NCI-H2227 treated with DMSO at 0.1 percent for 48 hours (cell line): ENCODE measurements around the gene PI4KA.
A peak's percentile ranks its signal among the peaks of the same experiment; 100 is the strongest.
"Not testable (repeated sequence)": the region's sequence is repeated elsewhere in the genome, so short reads cannot be mapped to it uniquely, and the experiment has no call there.

ENCODE experiments used
- DNase-seq: peaks from one replicate; lab custom pipeline; 2025; lab: John Stamatoyannopoulos, UW

Gene PI4KA

DNA sequence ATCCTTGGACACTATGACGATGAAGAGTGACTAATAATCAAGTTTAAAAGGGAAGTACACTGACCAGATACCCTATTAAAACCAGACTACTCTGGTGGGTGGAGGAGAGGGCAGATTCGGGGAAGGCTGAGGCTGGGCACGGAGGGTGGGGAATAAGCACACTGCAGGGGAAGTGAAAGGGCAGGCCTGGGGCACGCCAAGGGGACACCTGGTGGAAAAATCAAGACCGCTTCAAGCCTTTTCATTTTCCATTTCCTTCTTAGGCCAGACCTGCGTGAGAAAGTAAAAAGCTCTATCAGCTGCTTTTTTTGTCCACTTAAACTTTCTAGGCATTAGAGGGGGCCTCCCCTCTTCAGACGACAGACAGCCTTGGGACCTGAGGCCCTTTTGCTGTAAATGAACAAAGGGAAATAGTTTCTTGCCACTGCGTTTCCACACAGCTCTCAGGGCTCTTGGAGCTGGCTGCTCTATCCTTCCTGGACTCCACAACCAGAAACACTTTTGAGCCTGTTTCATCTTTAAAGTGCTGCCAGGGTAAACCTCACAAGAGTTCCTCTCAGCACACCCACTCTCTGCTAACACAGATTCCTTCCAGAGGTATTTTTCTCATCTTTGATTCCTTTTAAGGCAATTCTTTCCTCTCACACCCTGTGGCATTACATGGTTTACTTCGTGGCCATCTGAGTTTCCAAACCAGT is 109.7 kb downstream of the PI4KA start:
- no peak for DNase-seq

DNA sequence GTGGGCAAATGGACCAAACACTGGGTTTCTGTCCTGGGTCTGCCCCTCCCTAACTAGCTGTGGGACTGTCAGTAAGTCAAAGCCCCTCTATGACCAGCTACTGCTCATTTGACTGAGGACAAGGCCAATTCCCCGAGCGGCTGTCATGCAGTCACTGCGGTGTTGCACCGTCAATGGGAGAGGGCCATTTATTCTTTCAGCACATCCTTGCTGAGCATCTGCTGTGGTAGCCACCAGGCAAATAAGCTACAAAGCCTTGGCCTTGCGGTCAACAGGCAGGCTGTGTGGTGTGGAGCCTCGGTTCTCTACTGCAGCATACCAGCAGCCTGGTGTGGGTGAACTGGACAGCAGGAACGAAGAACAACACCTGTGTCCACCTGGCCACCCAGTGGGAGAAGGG is 110.5 kb downstream of the PI4KA start:
- DNase-seq, result no peak

GRCh38 chr22:20747223-20747622 is 111.4 kb downstream of the PI4KA start:
- no peak for DNase-seq

GRCh38 chr22:20746431-20747189 is 112.0 kb downstream of the PI4KA start:
- DNase-seq, result no peak

DNA sequence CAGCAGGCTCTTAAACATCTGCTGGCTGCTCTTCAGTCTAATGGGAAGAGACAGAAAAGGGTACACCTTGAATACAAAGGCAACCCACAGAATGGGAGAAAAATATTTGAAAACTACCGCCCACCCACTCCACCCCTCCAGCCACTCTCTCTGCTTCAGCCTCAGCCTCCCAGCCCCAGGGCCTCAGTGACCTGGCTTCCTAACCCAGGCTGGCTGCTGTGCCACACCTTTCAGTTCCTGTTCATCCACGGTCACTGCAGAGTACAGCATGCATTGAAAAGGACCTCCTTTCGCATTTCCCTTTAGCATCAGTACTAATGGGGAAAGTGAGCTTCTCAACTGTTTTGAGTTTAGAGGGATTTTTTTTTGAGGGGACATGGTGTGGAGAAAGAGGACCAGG is 113.5 kb downstream of the PI4KA start:
- DNase-seq, result no peak

DNA sequence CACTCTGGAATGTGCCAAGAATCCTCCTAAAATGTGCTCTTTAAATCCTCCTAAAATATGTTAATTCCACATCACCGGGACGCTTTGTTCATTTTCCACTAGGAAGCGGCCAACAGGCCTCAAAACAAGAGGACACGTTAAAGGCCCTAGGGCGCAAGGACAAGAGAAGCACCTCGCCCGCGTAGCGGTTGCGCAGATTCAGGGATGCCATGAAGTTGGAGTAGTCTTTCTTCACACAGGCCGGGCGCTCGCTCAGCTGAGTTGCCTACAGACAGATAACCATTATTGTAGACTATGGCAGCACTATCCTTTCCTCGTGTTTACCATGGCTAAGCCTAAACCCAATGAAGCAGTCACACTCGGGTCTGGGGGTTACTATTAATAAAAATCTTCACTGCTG is 114.2 kb downstream of the PI4KA start:
- no peak for DNase-seq

GRCh38 chr22:20742764-20743163 is 115.8 kb downstream of the PI4KA start:
- DNase-seq, result no peak

DNA sequence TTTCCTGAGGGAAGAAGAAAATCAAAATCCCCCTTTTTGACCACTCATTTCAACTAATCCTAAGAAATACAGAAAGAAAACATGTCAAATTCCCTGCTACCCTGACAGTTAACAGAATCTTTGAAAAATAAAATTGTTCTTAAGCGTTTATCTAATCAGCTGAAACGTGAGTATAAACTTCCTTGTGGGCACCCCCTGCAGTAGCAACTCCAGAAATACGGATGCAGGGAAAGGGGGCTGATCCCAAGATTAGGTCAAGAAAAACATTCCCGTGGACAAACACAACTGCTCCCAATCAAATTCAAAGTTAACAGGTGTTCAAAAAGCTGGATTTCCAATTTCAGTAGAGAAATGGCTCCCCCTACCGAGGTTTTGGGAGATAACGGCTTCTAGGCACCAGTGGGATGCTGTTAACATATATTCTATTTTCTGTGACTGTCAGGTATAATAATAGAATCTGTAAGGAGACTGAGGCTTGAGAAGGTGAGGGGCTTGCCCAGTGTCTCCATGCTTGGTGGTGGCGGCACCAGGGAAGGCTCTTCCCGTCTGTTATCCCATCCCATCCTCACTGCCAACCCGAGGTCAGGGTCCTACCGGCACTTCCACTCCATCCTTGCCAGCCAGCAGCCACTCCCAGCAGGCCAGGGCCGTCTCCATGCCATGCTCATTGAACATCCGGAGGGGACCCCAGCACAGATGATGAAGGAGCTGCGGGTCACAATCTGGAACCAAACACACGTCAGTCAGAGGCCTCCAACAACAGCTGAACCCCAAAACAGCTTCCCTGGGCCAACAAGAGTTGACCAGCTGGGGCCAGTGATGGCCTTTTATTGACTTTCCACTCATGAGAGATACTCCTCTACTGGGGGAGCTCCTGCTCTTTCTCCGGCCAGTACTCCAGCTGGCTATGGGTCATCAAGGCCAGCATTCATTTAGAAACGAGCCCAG is 116.7 kb downstream of the PI4KA start:
- peak; percentile 14 for DNase-seq

- DNase-seq, result no peak
Observed at GRCh38 chr22:20741008-20741633, 117.5 kb downstream of the PI4KA start.

DNA sequence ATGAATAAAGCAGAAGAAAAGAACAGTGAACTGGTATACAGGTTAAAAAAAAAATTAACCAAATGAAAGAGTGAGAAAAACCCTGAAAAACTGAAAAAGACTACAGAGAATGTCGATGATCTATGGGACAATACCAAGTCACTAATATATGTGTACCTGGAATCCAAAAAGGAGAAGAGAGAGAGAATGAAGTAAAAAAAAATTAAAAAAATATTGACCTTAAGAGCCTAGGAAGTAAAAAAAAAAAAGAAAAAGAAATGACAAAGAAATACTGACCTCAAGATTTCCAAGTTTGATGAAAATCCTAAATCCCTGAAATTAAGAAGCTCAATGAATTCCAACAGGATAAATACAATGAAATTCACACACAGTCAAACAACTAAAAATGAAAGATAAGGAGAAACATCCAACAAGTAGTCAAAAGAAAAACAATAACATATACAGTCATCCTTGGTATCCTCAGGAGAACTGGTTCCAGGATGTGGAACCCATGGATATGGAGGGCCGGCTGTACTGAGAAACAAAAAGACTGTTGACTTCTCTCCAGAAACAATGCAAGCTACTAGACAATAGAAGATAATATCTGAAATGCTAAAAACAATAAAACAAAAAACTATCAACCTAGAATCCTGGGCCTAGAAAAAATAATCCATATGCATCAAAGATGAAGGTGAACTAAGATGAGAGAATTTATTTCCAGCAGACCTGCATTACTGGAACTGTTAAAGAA is 118.2 kb downstream of the PI4KA start:
- no peak for DNase-seq

- no peak for DNase-seq
Observed at GRCh38 chr22:20738394-20739089, 120.1 kb downstream of the PI4KA start.

GRCh38 chr22:20736891-20737290 is 121.7 kb downstream of the PI4KA start:
- not testable (repeated sequence) for DNase-seq

DNA sequence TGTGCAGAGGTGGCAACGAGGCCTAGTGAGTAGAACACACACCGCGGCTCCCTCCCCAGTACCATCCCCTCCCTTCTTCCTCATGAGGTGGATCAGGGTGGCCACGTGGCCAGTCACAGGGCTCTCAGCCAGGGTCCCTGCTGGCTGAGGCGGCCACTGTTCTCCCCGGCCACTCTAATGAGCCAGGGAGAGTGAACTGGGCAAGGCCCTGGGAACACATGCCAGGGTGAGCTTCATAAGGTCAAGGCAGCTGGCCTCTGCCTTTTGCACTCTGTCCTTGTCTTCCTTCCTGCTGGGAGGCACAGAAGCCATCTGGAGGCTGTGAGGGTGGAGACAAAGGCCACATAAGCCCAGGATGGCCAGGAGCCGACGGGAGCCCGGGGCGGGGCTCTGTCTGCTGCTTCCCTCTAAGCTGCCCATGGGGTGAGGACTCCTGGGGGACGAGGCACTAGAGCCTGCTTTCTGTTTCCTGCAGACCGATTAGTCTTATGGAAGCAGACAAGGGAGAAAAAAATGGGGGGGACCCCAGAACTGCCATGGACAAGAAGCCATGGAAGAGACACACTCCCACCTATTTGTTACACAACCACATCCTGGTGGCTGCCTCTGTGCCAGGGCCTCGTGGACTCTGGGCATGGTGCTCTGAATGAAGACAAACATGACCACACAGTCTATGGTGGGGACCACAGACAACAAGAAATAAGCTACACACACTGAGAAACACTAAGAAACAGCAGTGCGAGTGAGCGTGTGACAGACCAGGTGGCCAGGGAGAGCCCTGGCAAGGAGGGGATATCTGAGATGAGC is 123.1 kb downstream of the PI4KA start:
- DNase-seq, result not testable (repeated sequence)

- DNase-seq, result not testable (repeated sequence)
Observed at GRCh38 chr22:20732431-20732830, 126.2 kb downstream of the PI4KA start.

DNA sequence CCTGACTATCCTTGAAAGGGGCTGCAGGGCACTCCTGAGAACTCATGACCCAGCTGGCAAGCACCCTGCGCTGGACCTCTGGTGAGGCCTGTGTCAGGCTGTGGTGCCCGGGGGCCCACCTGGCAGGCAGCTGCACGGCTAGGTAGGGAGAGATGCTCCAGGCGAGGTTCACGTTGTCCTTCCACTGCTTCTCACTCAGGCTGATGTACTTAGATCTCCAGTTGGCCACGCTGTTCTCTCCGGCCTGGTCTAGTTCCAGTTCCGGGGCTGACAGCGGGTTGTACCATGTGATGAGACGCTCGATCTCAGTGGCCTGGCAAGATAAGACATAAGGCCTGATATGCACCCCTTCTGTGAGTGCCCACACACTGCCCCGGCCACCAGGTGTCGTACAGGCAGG is 129.4 kb downstream of the PI4KA start:
- no peak for DNase-seq

GRCh38 chr22:20728523-20729190 is 130.0 kb downstream of the PI4KA start:
- no peak for DNase-seq

DNA sequence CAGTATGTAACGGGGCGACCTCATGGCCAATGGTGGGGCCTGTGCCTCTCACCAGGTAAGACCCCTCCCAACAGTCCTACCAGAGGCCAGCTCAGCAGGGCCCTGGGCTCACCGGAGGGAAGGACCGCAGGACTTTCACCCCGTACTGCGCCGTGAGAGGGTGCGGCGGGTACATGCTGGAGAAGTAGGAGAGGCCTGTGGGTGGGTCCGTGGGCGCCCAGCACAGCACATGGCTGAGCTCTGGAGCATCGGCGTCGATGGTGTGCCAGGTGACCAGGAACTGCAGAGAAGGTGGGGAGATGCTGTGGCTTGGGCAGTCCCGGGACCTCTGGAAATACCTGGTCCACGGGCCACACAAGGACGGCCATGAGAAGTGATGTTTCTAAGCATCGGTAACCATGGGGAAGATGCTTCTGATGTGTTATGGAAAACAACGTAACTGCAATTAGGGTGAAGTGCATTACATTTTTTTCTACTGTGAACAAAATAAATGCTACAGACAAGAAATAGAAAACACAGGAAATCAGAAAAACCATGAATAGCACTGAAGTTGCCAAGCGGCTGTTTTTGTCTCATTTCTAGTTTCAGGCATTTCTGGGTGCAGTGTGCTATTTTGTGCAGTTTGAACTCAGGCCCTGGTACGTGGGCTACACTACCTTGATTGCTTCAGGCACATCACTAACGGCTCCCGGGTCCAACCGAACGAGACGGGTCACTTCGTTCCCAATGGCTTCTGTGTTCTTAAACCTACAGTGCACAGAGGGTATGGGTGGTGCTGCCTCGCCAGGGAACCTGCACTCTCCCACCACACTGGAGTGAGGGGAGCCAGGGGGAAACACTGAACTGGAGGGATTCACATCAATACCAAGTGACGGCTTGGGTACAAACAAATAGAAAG is 131.2 kb downstream of the PI4KA start:
- no peak for DNase-seq

DNA sequence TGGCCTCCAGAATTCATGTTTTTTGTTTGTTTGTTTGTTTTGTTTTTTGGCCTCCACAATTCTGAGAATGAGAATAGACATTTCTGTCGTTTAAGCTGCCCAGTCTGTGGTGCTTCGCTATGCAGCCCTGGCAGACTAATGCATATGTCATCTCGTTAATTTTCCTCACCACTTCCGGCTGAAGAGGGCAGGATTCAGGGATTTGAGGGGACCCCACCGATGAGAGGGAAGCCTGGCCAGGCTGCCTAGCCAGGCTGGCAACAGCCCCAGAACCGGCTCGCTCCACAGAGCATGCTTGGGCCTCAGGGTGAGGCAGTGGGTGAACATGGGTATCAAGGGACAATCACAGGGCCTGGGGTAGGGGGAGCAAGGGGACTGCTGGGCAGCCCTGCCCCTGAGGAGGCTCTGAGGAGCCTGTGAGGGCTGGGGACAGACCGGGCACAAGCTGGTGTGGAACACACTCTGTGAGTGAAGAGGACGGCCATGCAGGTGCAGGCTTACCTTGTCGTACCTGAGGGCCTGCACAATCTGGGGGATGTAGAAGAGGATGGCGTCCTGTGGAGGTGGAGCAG is 132.5 kb downstream of the PI4KA start:
- no peak for DNase-seq
